Mesenchymal stem cell (in vitro differentiated cells and primary cell): ENCODE results near the gene GAL.

Experiments
- DNase-seq: peaks from one replicate; pipeline ENCODE4 v3.0.0-alpha.2; 2013
- H2AFZ ChIP-seq: one replicate; pipeline ENCODE4 v1.6.1; 2013; ENCODE audit warnings: low read depth, mild to moderate bottlenecking, control low read depth, inconsistent platforms, low read length, moderate library complexity
- H2AK5ac ChIP-seq: 2 replicates; pipeline ENCODE4 v1.6.1; 2013; ENCODE audit warnings: low read length, moderate library complexity, mild to moderate bottlenecking, inconsistent platforms; ENCODE audit not compliant: severe bottlenecking
- H2BK120ac ChIP-seq: one replicate; pipeline ENCODE4 v1.6.1; 2013; ENCODE audit warnings: low read depth, mild to moderate bottlenecking, inconsistent platforms, low read length, moderate library complexity
- H2BK12ac ChIP-seq, 2 experiments: one replicate each; pipeline ENCODE4 v1.6.1; 2013; ENCODE audit warnings: inconsistent platforms in 2 of 2, low read length in 2 of 2, mild to moderate bottlenecking in 2 of 2, moderate library complexity in 2 of 2, control low read depth in 1 of 2
- H2BK15ac ChIP-seq: one replicate; pipeline ENCODE4 v1.6.1; 2013; ENCODE audit warnings: mild to moderate bottlenecking, low read depth, inconsistent platforms; ENCODE audit not compliant: poor library complexity, severe bottlenecking
- H2BK5ac ChIP-seq: 2 replicates; pipeline ENCODE4 v1.6.1; 2013; ENCODE audit warnings: low read depth, mild to moderate bottlenecking, low read length, control low read depth, inconsistent platforms; ENCODE audit not compliant: poor library complexity, severe bottlenecking
- H3K14ac ChIP-seq, 2 experiments: one replicate each; pipeline ENCODE4 v1.6.1; 2013; ENCODE audit warnings: inconsistent platforms in 2 of 2, low read length in 2 of 2, control low read depth in 1 of 2, mild to moderate bottlenecking in 1 of 2, moderate library complexity in 1 of 2
- H3K18ac ChIP-seq, 2 experiments: one replicate each; pipeline ENCODE4 v1.6.1; 2013; ENCODE audit warnings: inconsistent platforms in 2 of 2, low read length in 2 of 2, control low read depth in 1 of 2, low read depth in 1 of 2, mild to moderate bottlenecking in 1 of 2
- H3K23ac ChIP-seq, 2 experiments: one replicate each; pipeline ENCODE4 v1.6.1; 2013; ENCODE audit warnings: inconsistent platforms in 2 of 2, low read length in 2 of 2, mild to moderate bottlenecking in 2 of 2, moderate library complexity in 2 of 2, control low read depth in 1 of 2
- H3K27ac ChIP-seq: 2 replicates; pipeline ENCODE4 v1.5.1; 2013; ENCODE audit warnings: mild to moderate bottlenecking, moderate library complexity, low read length, control low read depth, inconsistent platforms; ENCODE audit not compliant: poor library complexity, severe bottlenecking
- H3K27me3 ChIP-seq, 2 experiments: 2 replicates each; pipeline versions ENCODE4 v1.6.1 to v1.7.0; 2013; ENCODE audit warnings: low read length in 2 of 2, mild to moderate bottlenecking in 2 of 2, moderate library complexity in 2 of 2, control low read depth in 1 of 2, inconsistent platforms in 1 of 2; ENCODE audit not compliant: control insufficient read depth in 1 of 2, insufficient read depth in 1 of 2
- H3K36me3 ChIP-seq, 2 experiments: 2 replicates each; pipeline versions ENCODE4 v1.6.1 to v1.7.0; 2013; ENCODE audit warnings: low read length in 2 of 2, control low read depth in 1 of 2, inconsistent platforms in 1 of 2, low read depth in 1 of 2, mild to moderate bottlenecking in 1 of 2; ENCODE audit not compliant: insufficient read depth in 2 of 2, control insufficient read depth in 1 of 2
- H3K4ac ChIP-seq, 2 experiments: one replicate each; pipeline ENCODE4 v1.6.1; 2013; ENCODE audit warnings: inconsistent platforms in 2 of 2, low read length in 2 of 2, mild to moderate bottlenecking in 2 of 2, moderate library complexity in 2 of 2, control low read depth in 1 of 2, low read depth in 1 of 2
- H3K4me1 ChIP-seq: 2 replicates; pipeline ENCODE4 v1.6.1; 2013; ENCODE audit warnings: low read depth, low read length, control low read depth; ENCODE audit not compliant: control insufficient read depth, insufficient read depth
- H3K4me2 ChIP-seq: 2 replicates; pipeline ENCODE4 v1.6.1; 2013; ENCODE audit warnings: low read length, mild to moderate bottlenecking, inconsistent platforms; ENCODE audit not compliant: poor library complexity, severe bottlenecking
- H3K4me3 ChIP-seq, 2 experiments: 2 replicates each; pipeline versions ENCODE4 v1.5.1 to v1.7.0; 2013; ENCODE audit warnings: low read length in 2 of 2, mild to moderate bottlenecking in 2 of 2, control low read depth in 1 of 2, low read depth in 1 of 2; ENCODE audit not compliant: insufficient read depth in 1 of 2
- H3K79me1 ChIP-seq: replicated peaks from 2 replicates; pipeline ENCODE4 v1.6.1; 2013; ENCODE audit warnings: mild to moderate bottlenecking, control low read depth, low read length, inconsistent platforms; ENCODE audit not compliant: poor library complexity, severe bottlenecking
- H3K9ac ChIP-seq: 2 replicates; pipeline ENCODE4 v1.7.0; 2013; ENCODE audit warnings: mild to moderate bottlenecking, low read length, moderate library complexity
- H3K9me3 ChIP-seq: 2 replicates; pipeline ENCODE4 v1.7.0; 2013; ENCODE audit warnings: mild to moderate bottlenecking, low read length; ENCODE audit not compliant: control insufficient read depth
- H4K8ac ChIP-seq: one replicate; pipeline ENCODE4 v1.6.1; 2013; ENCODE audit warnings: inconsistent platforms, mild to moderate bottlenecking, low read length, moderate library complexity
- H4K91ac ChIP-seq: one replicate; pipeline ENCODE4 v1.6.1; 2013; ENCODE audit warnings: mild to moderate bottlenecking, low read length, inconsistent platforms
- WGBS: methylation state at CpG from one replicate; pipeline ENCODE4 v1.1.7; 2013; ENCODE audit warnings: mixed read lengths; 5-methylcytosine and 5-hydroxymethylcytosine counted together

GAL gene

GRCh38 chr11:68683121-68683520, 1.2 kb upstream of the GAL start:
- 77% methylated on average over 6 of the region's 7 CpGs for WGBS
- H4K8ac ChIP-seq, result no peak overlapping the region
- H3K36me3 ChIP-seq, result no peaks in the 10 kb centered on the region
- no peak overlapping the region for H3K4me3 ChIP-seq
- DNase-seq, result no peak
- H3K9ac ChIP-seq, result no peak overlapping the region
- no peak overlapping the region for H3K4ac ChIP-seq
- no peak overlapping the region for H3K14ac ChIP-seq
- H3K23ac ChIP-seq, result no peak overlapping the region
- no peak overlapping the region for H2BK15ac ChIP-seq
- no peak overlapping the region for H2BK12ac ChIP-seq
- H2AK5ac ChIP-seq, result no peak overlapping the region
- no peaks in the 10 kb centered on the region for H3K9me3 ChIP-seq
- no peak overlapping the region for H3K27ac ChIP-seq
- H3K79me1 ChIP-seq, result no peaks in the 10 kb centered on the region
- H3K4me2 ChIP-seq, result no peak overlapping the region
- no peak overlapping the region for H2BK120ac ChIP-seq
- H3K27me3 ChIP-seq, result peaks cover 62 to 85% of the 10 kb centered on the region in 2 experiments
- H2BK5ac ChIP-seq, result no peak overlapping the region
- H3K18ac ChIP-seq, result no peak overlapping the region
- peaks cover 14% of the 10 kb centered on the region for H3K4me1 ChIP-seq
- H2AFZ ChIP-seq, result no peak overlapping the region
- no peak overlapping the region for H4K91ac ChIP-seq

- H2BK12ac ChIP-seq, result no peak overlapping the region
- H2AK5ac ChIP-seq, result no peak overlapping the region
- DNase-seq, result no peak
- H3K18ac ChIP-seq, result no peak overlapping the region
- H2BK5ac ChIP-seq, result no peak overlapping the region
- H3K27me3 ChIP-seq, result peaks cover 66 to 85% of the 10 kb centered on the region in 2 experiments
- H3K27ac ChIP-seq, result no peak overlapping the region
- H3K4me3 ChIP-seq, result no peak overlapping the region
- no peak overlapping the region for H3K9ac ChIP-seq
- peak overlapping the region; percentile 78 for H3K4me2 ChIP-seq
- WGBS, result 45% methylated on average over 36 of the region's 37 CpGs
- peak overlapping the region in 1 of 2 experiments; percentile 47 for H3K23ac ChIP-seq
- H3K79me1 ChIP-seq, result no peaks in the 10 kb centered on the region
- H3K36me3 ChIP-seq, result no peaks in the 10 kb centered on the region
- peaks cover 14% of the 10 kb centered on the region for H3K4me1 ChIP-seq
- no peak overlapping the region for H3K14ac ChIP-seq
- H2BK15ac ChIP-seq, result no peak overlapping the region
- no peaks in the 10 kb centered on the region for H3K9me3 ChIP-seq
- H2BK120ac ChIP-seq, result no peak overlapping the region
- no peak overlapping the region for H3K4ac ChIP-seq
- no peak overlapping the region for H4K8ac ChIP-seq
- no peak overlapping the region for H2AFZ ChIP-seq
- no peak overlapping the region for H4K91ac ChIP-seq
Measured at GRCh38 chr11:68683536-68684384, 584 bp upstream of the GAL start.

- H2BK12ac ChIP-seq, result no peak overlapping the region
- H2BK120ac ChIP-seq, result no peak overlapping the region
- no peaks in the 10 kb centered on the region for H3K9me3 ChIP-seq
- H2BK15ac ChIP-seq, result no peak overlapping the region
- H3K4ac ChIP-seq, result no peak overlapping the region
- H3K4me3 ChIP-seq, result no peak overlapping the region
- H3K36me3 ChIP-seq, result no peaks in the 10 kb centered on the region
- no peak overlapping the region for H4K91ac ChIP-seq
- H3K18ac ChIP-seq, result no peak overlapping the region
- H3K27me3 ChIP-seq, result peaks cover 78 to 85% of the 10 kb centered on the region in 2 experiments
- peaks cover 12% of the 10 kb centered on the region for H3K4me1 ChIP-seq
- no peaks in the 10 kb centered on the region for H3K79me1 ChIP-seq
- no peak overlapping the region for H3K27ac ChIP-seq
- no peak overlapping the region for H2AK5ac ChIP-seq
- WGBS, result 86% methylated on average over 18 of the region's 18 CpGs
- H3K23ac ChIP-seq, result no peak overlapping the region
- DNase-seq, result no peak
- no peak overlapping the region for H2BK5ac ChIP-seq
- no peak overlapping the region for H4K8ac ChIP-seq
- no peak overlapping the region for H2AFZ ChIP-seq
- no peak overlapping the region for H3K14ac ChIP-seq
- no peak overlapping the region for H3K9ac ChIP-seq
- no peak overlapping the region for H3K4me2 ChIP-seq
Measured at GRCh38 chr11:68685656-68686380, 1.5 kb downstream of the GAL start.

GRCh38 chr11:68686486-68686885, 2.1 kb downstream of the GAL start:
- no peaks in the 10 kb centered on the region for H3K9me3 ChIP-seq
- H4K91ac ChIP-seq, result no peak overlapping the region
- H3K23ac ChIP-seq, result no peak overlapping the region
- H2BK12ac ChIP-seq, result no peak overlapping the region
- no peak overlapping the region for H2BK5ac ChIP-seq
- H3K36me3 ChIP-seq, result no peaks in the 10 kb centered on the region
- no peak overlapping the region for H3K4me2 ChIP-seq
- H2BK15ac ChIP-seq, result no peak overlapping the region
- no peak overlapping the region for H2AFZ ChIP-seq
- H3K4me3 ChIP-seq, result no peak overlapping the region
- 90% methylated on average over 12 of the region's 12 CpGs for WGBS
- no peak for DNase-seq
- no peak overlapping the region for H3K4ac ChIP-seq
- H3K4me1 ChIP-seq, result peaks cover 12% of the 10 kb centered on the region
- no peak overlapping the region for H3K18ac ChIP-seq
- no peak overlapping the region for H2BK120ac ChIP-seq
- H3K27me3 ChIP-seq, result peaks cover 81 to 88% of the 10 kb centered on the region in 2 experiments
- H3K79me1 ChIP-seq, result no peaks in the 10 kb centered on the region
- H2AK5ac ChIP-seq, result no peak overlapping the region
- H3K27ac ChIP-seq, result no peak overlapping the region
- H4K8ac ChIP-seq, result no peak overlapping the region
- no peak overlapping the region for H3K14ac ChIP-seq
- no peak overlapping the region for H3K9ac ChIP-seq
